ENCODE measurements around the gene GAS2L1.

GRCh38 chr22:29328055-29328454, 21.6 kb downstream of the GAS2L1 start:
- TF ChIP-seq POLR2AphosphoS5 (IDR thresholded peaks at IDR 0.05) (no peak), CTCF (IDR thresholded peaks at IDR 0.05) (no peak), POLR2A (IDR thresholded peaks at IDR 0.05) (no peak), EP300 (IDR thresholded peaks at IDR 0.05) (no peak)

Measured in stomach (tissue), 4 donors.